Measurements from ENCODE around the gene ACBD3.
"Not testable (repeated sequence)": the region's sequence is repeated elsewhere in the genome, so short reads cannot be mapped to it uniquely, and the experiment has no call there.

- not testable (repeated sequence) for TF ChIP-seq POLR2A (IDR thresholded peaks at IDR 0.05; ENCODE audit: extremely low read depth, insufficient read length); CTCF (IDR thresholded peaks at IDR 0.05; ENCODE audit: low read depth, low read length); MYC (IDR thresholded peaks at IDR 0.05; ENCODE audit: low read depth, low read length)
Observed at GRCh38 chr1:226202666-226203065, 16.1 kb upstream of the ACBD3 start.

Measured in NB4 (cell line).